ENCODE measurements around the gene ARHGAP26. TPM values are rescaled to one million over a fixed set of nuclear protein-coding genes. Genes with fewer than 3 reads are reported as not detected.

The ARHGAP26 gene
- total RNA-seq, 4 donors from 2014 or later = 11.1 to 36.1 (median 21.8) TPM

DNA sequence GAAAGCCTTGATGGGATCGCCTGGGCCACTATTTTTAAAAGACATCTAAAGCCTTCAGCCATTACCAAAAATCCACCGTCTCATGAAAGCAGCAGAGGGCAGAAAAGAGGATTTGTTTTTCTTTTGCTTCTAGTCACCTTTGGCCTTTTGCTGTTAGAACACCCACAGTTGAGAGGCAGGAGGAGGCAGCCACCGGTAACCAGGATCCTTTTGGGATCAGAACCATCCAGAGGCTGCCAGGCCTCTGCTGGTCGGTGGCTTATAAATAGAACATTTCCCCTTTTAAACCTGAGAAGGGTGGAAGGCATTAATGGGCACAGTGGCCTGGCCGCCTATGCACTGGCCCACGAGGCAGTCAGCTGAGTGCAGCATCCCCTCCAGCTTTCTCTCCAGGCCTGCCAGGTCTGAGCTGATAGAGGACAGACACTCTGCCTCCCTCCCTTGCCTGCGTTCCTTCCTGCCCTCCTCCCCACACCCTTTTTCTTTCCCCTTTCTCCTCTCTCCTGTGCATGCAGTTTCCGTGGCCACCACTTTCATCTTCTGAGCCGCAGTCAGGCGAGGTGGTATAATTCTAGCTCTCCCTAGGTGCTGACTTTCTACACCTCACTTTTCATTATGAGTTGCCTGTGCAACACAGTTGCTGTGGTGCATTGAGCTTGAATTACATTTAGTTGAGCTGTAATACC is 253.4 kb downstream of the ARHGAP26 start:
- no peak overlapping the region for H3K27ac ChIP-seq
- 62% methylated on average over 10 of the region's 10 CpGs for WGBS
- H3K4me1 ChIP-seq = peaks cover 20% of the 10 kb centered on the region
- H3K9me3 ChIP-seq = no peaks in the 10 kb centered on the region
- no peak overlapping the region for H3K4me3 ChIP-seq
- no peaks in the 10 kb centered on the region for H3K27me3 ChIP-seq
- H3K36me3 ChIP-seq = no peaks in the 10 kb centered on the region
- TF ChIP-seq POLR2A (IDR thresholded peaks at IDR 0.05) = no peak
- TF ChIP-seq CTCF (IDR thresholded peaks at IDR 0.05) = no peak
- TF ChIP-seq EP300 (IDR thresholded peaks at IDR 0.05) = no peak
- DNase-seq (ENCODE audit: low spot score in 2 of 2) = no peak

DNA sequence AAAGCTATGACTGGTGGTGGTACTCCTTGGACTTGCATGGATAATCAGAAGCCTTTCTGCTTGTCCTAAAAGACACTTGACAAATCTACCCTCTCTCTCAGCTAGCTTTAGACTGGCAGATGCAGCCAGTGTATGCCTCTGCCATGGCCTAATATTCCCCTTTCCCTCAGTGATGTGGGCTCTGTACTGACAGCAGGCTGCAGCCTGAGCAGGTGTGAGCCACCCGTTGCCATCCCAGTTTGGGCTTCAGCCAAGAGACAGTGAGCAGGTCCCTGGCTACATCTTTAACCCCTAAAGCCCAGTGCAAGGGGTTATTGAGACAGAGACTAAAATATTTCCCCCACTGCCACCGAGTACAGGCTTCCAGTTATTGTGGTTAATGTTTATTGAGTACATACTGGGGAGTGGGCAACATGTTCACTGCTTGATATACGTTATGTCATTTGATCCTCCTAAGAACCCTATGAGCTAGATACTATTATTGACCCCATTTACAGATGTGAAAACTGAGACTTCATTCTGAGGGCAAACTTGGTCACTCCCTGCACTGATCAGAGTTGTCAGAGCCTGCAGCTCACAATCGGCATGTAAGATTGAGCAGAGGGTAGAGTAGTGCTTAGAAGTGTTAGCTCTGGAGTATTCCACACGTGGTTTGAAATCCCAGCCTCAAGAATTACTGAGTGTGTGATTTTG is 254.2 kb downstream of the ARHGAP26 start:
- TF ChIP-seq POLR2AphosphoS5 (IDR thresholded peaks at IDR 0.05) (no peak), EP300 (IDR thresholded peaks at IDR 0.05) (no peak), POLR2A (IDR thresholded peaks at IDR 0.05) (no peak), CTCF (IDR thresholded peaks at IDR 0.05) (no peak)
- H3K4me1 ChIP-seq = peaks cover 20% of the 10 kb centered on the region
- no peak overlapping the region for H3K27ac ChIP-seq
- no peak overlapping the region for H3K4me3 ChIP-seq
- DNase-seq (ENCODE audit: low spot score in 2 of 2) = no peak
- H3K36me3 ChIP-seq = no peaks in the 10 kb centered on the region
- H3K9me3 ChIP-seq = no peaks in the 10 kb centered on the region
- WGBS = 79% methylated on average over 5 of the region's 5 CpGs
- H3K27me3 ChIP-seq = no peaks in the 10 kb centered on the region

DNA sequence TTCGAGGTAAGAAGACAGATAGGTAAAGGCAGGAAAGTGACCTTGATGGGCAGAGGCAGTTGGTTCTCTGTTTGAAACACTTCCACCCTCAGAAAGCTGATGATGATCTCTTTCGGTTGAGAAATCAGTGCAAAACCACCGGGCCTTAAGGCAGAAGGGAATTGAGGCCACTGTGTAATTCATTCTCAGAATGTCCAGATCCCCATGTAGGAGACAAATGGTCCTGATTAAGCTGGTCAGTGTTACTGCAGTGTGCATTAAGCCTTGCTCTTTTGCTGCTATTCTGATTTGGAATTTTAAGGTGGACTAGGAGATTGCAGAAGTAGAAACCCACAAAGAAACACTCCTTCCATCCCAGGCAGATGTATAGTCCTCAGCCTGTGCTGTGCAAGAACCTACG is 255.2 kb downstream of the ARHGAP26 start:
- no peak overlapping the region for H3K27ac ChIP-seq
- WGBS = 45% methylated on average over 4 of the region's 4 CpGs
- TF ChIP-seq CTCF (IDR thresholded peaks at IDR 0.05) (no peak), POLR2AphosphoS5 (IDR thresholded peaks at IDR 0.05) (no peak), POLR2A (IDR thresholded peaks at IDR 0.05) (no peak), EP300 (IDR thresholded peaks at IDR 0.05) (no peak)

GRCh38 chr5:143025971-143026370 is 255.8 kb downstream of the ARHGAP26 start:
- H3K4me3 ChIP-seq = no peak overlapping the region
- no peaks in the 10 kb centered on the region for H3K27me3 ChIP-seq
- TF ChIP-seq CTCF (IDR thresholded peaks at IDR 0.05) = no peak
- no peak for TF ChIP-seq POLR2A (IDR thresholded peaks at IDR 0.05)
- no peak for TF ChIP-seq EP300 (IDR thresholded peaks at IDR 0.05)
- TF ChIP-seq POLR2AphosphoS5 (IDR thresholded peaks at IDR 0.05) = no peak
- H3K27ac ChIP-seq = no peak overlapping the region
- WGBS = 86% methylated on average over 1 of the region's 1 CpG
- H3K36me3 ChIP-seq = no peaks in the 10 kb centered on the region
- H3K9me3 ChIP-seq = no peaks in the 10 kb centered on the region
- peaks cover 20% of the 10 kb centered on the region for H3K4me1 ChIP-seq
- no peak for DNase-seq (ENCODE audit: low spot score in 2 of 2)

More for the DNA sequence above, 255.2 kb downstream of the ARHGAP26 start:
- no peak for DNase-seq (ENCODE audit: low spot score in 2 of 2)
- no peaks in the 10 kb centered on the region for H3K9me3 ChIP-seq
- no peak overlapping the region for H3K4me3 ChIP-seq
- H3K4me1 ChIP-seq = peaks cover 20% of the 10 kb centered on the region
- no peaks in the 10 kb centered on the region for H3K27me3 ChIP-seq
- H3K36me3 ChIP-seq = no peaks in the 10 kb centered on the region

GRCh38 chr5:143026380-143026779 is 256.2 kb downstream of the ARHGAP26 start:
- Histone ChIP-seq H3K4me3 (no peak overlapping the region), H3K36me3 (no peaks in the 10 kb centered on the region), H3K4me1 (peaks cover 20% of the 10 kb centered on the region), H3K9me3 (no peaks in the 10 kb centered on the region), H3K27me3 (no peaks in the 10 kb centered on the region), H3K27ac (no peak overlapping the region)
- DNase-seq (ENCODE audit: low spot score in 2 of 2) = no peak
- TF ChIP-seq EP300 (IDR thresholded peaks at IDR 0.05) (no peak), POLR2A (IDR thresholded peaks at IDR 0.05) (no peak), CTCF (IDR thresholded peaks at IDR 0.05) (no peak), POLR2AphosphoS5 (IDR thresholded peaks at IDR 0.05) (no peak)
- 96% methylated on average over 3 of the region's 3 CpGs for WGBS
